Activated B cell treated with CpG ODN at 0.5 μM for 24 hours (primary cell): ENCODE data around the gene STX7. TPM values are rescaled to one million over a fixed set of nuclear protein-coding genes. Genes with fewer than 3 reads are reported as not detected.
"Not testable (repeated sequence)": the region's sequence is repeated elsewhere in the genome, so short reads cannot be mapped to it uniquely, and the experiment has no call there.

Experiments used
- ATAC-seq: fragments of 200-7000 bp; cut with Tn5 transposase; one replicate; pipeline ENCODE4 v1.10.0; 2021; ENCODE audit warnings: low read depth, mild to moderate bottlenecking, moderate library complexity
- CTCF ChIA-PET: fragments of 350-600 bp; sonication (Branson Sonifier 250); formaldehyde crosslinking; loops from one replicate; lab custom pipeline; 2021; ENCODE audit warnings: antibody characterized with exemption; lab: Charles Lee
- POLR2A ChIA-PET: fragments of 350-600 bp; sonication (Branson Sonifier 250); formaldehyde crosslinking; loops from one replicate; lab custom pipeline; 2021; ENCODE audit warnings: antibody characterized with exemption; lab: Charles Lee
- DNase-seq: peaks from one replicate; pipeline ENCODE4 v3.0.0; 2022
- H3K27ac Mint-ChIP-seq: one replicate; pipeline ENCODE4 v1.8.0; 2020; ENCODE audit warnings: mixed read lengths
- H3K27me3 Mint-ChIP-seq: one replicate; pipeline ENCODE4 v1.8.0; 2021; ENCODE audit warnings: mixed read lengths
- H3K36me3 Mint-ChIP-seq: one replicate; pipeline ENCODE4 v1.8.0; 2021; ENCODE audit warnings: low read depth, mixed read lengths
- H3K4me1 Mint-ChIP-seq: one replicate; pipeline ENCODE4 v1.8.0; 2021; ENCODE audit warnings: mixed read lengths
- H3K4me3 Mint-ChIP-seq: one replicate; pipeline ENCODE4 v1.8.0; 2020; ENCODE audit warnings: mild to moderate bottlenecking, mixed read lengths
- H3K9me3 Mint-ChIP-seq: one replicate; pipeline ENCODE4 v1.8.0; 2020; ENCODE audit warnings: mixed read lengths
- CTCF ChIP-seq: fragments of 200-600 bp; IDR thresholded peaks from one replicate; pipeline ENCODE4 v1.8.0; 2022; ENCODE audit warnings: antibody characterized with exemption, mild to moderate bottlenecking
- intact Hi-C: fragments of 100-400 bp; cut with micrococcal nuclease; formaldehyde crosslinking; loops from one replicate; pipeline ENCODE4 v1.15.1; 2024
- total RNA-seq: library from RNA; stranded (reverse); gene quantifications from 2 replicates; pipeline ENCODE4 v1.2.3, GENCODE V29; 2022

Gene STX7
- total RNA-seq, 1 donor from 2014 or later = 138 TPM

- Mint-ChIP-seq H3K4me3 (no peak overlapping the region), H3K9me3 (no peaks in the 10 kb centered on the region), H3K4me1 (peaks cover 4% of the 10 kb centered on the region), H3K27me3 (peaks cover 13% of the 10 kb centered on the region), H3K27ac (no peak overlapping the region), H3K36me3 (no peaks in the 10 kb centered on the region)
- POLR2A ChIA-PET = no interaction called here
- intact Hi-C loops = no loop called here
- ATAC-seq (no peak), DNase-seq (no peak)
- CTCF ChIA-PET = no interaction called here
- no peak for TF ChIP-seq CTCF
Measured at GRCh38 chr6:132544826-132545225, 31.9 kb upstream of the STX7 start.

GRCh38 chr6:132537977-132538376, 25.1 kb upstream of the STX7 start, which contains the start of gene TAAR9:
TAAR9 (plus strand) TSS chr6:132538277; CDS start chr6:132538290, 13 bp downstream.
- no peaks in the 10 kb centered on the region for H3K36me3 Mint-ChIP-seq
- H3K27ac Mint-ChIP-seq = no peak within 1 kb of the TSS
- peaks cover 18% of the 10 kb centered on the region for H3K27me3 Mint-ChIP-seq
- POLR2A ChIA-PET = no interaction called here
- intact Hi-C loops = no loop called here
- H3K4me1 Mint-ChIP-seq = no peaks in the 10 kb centered on the region
- no peak for DNase-seq
- CTCF ChIA-PET = interaction anchor here (3.4 kb wide), 1 partner anchor 7 kb away, joined by 15 read pairs; no protein-coding TSS in a partner anchor
- ATAC-seq = no peak
- H3K9me3 Mint-ChIP-seq = peaks cover 2% of the 10 kb centered on the region
- no peak for TF ChIP-seq CTCF
- H3K4me3 Mint-ChIP-seq = no peak within 1 kb of the TSS

- no peak for ATAC-seq
- Mint-ChIP-seq H3K4me3 (no peak overlapping the region), H3K4me1 (no peaks in the 10 kb centered on the region), H3K27ac (no peak overlapping the region), H3K36me3 (no peaks in the 10 kb centered on the region), H3K27me3 (peaks cover 18% of the 10 kb centered on the region), H3K9me3 (peaks cover 2% of the 10 kb centered on the region)
- DNase-seq = no peak
- POLR2A ChIA-PET = no interaction called here
- CTCF ChIA-PET = no interaction called here
- intact Hi-C loops = no loop called here
- TF ChIP-seq CTCF = no peak
Measured at GRCh38 chr6:132537145-132537544, 24.2 kb upstream of the STX7 start.

- H3K36me3 Mint-ChIP-seq, H3K4me3 Mint-ChIP-seq, DNase-seq, H3K27ac Mint-ChIP-seq, H3K4me1 Mint-ChIP-seq, H3K27me3 Mint-ChIP-seq, POLR2A ChIA-PET, CTCF ChIA-PET, ATAC-seq, H3K9me3 Mint-ChIP-seq: not testable (repeated sequence)
- intact Hi-C loops = loop anchor here (5.0 kb wide), 1 partner anchor 278 kb away; the partner anchor contains the start of gene RPS12
Measured at GRCh38 chr6:132534546-132534945, 21.6 kb upstream of the STX7 start.

GRCh38 chr6:132530293-132530974, 17.5 kb upstream of the STX7 start:
- ATAC-seq (peak; percentile 82), DNase-seq (no peak)
- ChIA-PET POLR2A (interaction anchor here (0.6 to 1.3 kb wide), 6 partner anchors 18 to 284 kb away, joined by 3 to 11 read pairs (median 5); partner anchors contain the start of genes RPS12, SLC18B1 and STX7), CTCF (interaction anchor here (0.6 to 2.5 kb wide), 22 partner anchors 9 to 292 kb away, joined by 3 to 16 read pairs (median 4); partner anchors contain the start of genes SLC18B1, STX7 and TAAR9)
- Mint-ChIP-seq H3K36me3 (no peaks in the 10 kb centered on the region), H3K4me1 (peaks cover 8% of the 10 kb centered on the region), H3K27ac (no peak overlapping the region), H3K9me3 (peaks cover 2% of the 10 kb centered on the region), H3K27me3 (no peaks in the 10 kb centered on the region), H3K4me3 (peak overlapping the region; percentile 83)
- no peak for TF ChIP-seq CTCF
- intact Hi-C loops = loop anchor here (1.0 to 5.0 kb wide), 13 partner anchors 16 to 1566 kb away; partner anchors contain the start of gene RPS12
